ENCODE data around the gene ERFE. TPM values are rescaled to one million over a fixed set of nuclear protein-coding genes. Genes with fewer than 3 reads are reported as not detected.

ERFE gene
- total RNA-seq, 4 donors from 2014 or later: 0.19 TPM; not detected in 3

GRCh38 chr2:238167761-238168160 is 9.0 kb downstream of the ERFE start:
- H3K4me1 ChIP-seq: peaks cover 18 to 40% (median 24%) of the 10 kb centered on the region in 3 donors
- peak overlapping the region in 1 of 4 donors; percentile 80 for H3K27ac ChIP-seq
- H3K27me3 ChIP-seq: peaks cover 0 to 24% (median 7%) of the 10 kb centered on the region in 4 donors
- no peak for TF ChIP-seq CTCF (IDR thresholded peaks at IDR 0.05)
- TF ChIP-seq POLR2A (IDR thresholded peaks at IDR 0.05): no peak
- WGBS, 2 donors: 70% methylated on average over 2 of the region's 8 CpGs; no CpG with 5 or more reads in 1 of the 2 donors
- H3K9me3 ChIP-seq: no peaks in the 10 kb centered on the region
- DNase-seq: no peak
- intact Hi-C loops (cut with DNase I): no loop called here
- no peak overlapping the region for H3K4me3 ChIP-seq
- H3K36me3 ChIP-seq: peaks cover 5 to 65% (median 23%) of the 10 kb centered on the region in 3 donors

- no peaks in the 10 kb centered on the region for H3K9me3 ChIP-seq
- H3K36me3 ChIP-seq: peaks cover 8 to 72% (median 28%) of the 10 kb centered on the region in 3 donors
- intact Hi-C loops (cut with DNase I): no loop called here
- H3K27me3 ChIP-seq: peaks cover 0 to 17% (median 5%) of the 10 kb centered on the region in 4 donors
- TF ChIP-seq CTCF (IDR thresholded peaks at IDR 0.05) (no peak), POLR2A (IDR thresholded peaks at IDR 0.05) (no peak)
- H3K4me3 ChIP-seq: no peak overlapping the region
- H3K27ac ChIP-seq: peak overlapping the region in 3 of 4 donors; percentile 49 to 80 (median 75)
- WGBS, 2 donors: 58 to 86% methylated on average over 4 to 9 of the region's 13 CpGs
- DNase-seq: no peak
- peaks cover 18 to 36% (median 22%) of the 10 kb centered on the region in 3 donors for H3K4me1 ChIP-seq
These were observed 9.7 kb downstream of the ERFE start for GRCh38 chr2:238168196-238169047.

GRCh38 chr2:238169048-238169707 is 10.4 kb downstream of the ERFE start:
- peaks cover 14 to 29% (median 18%) of the 10 kb centered on the region in 3 donors for H3K4me1 ChIP-seq
- H3K9me3 ChIP-seq: no peaks in the 10 kb centered on the region
- peak overlapping the region; percentile 49 to 80 (median 66) for H3K27ac ChIP-seq
- DNase-seq: no peak
- 43 to 50% methylated on average over 6 of the region's 6 CpGs for WGBS, 2 donors
- peaks cover 0 to 10% (median 2%) of the 10 kb centered on the region in 4 donors for H3K27me3 ChIP-seq
- no peak for TF ChIP-seq POLR2A (IDR thresholded peaks at IDR 0.05)
- no peak for TF ChIP-seq CTCF (IDR thresholded peaks at IDR 0.05)
- no peak overlapping the region for H3K4me3 ChIP-seq
- intact Hi-C loops (cut with DNase I): no loop called here
- peaks cover 13 to 79% (median 28%) of the 10 kb centered on the region in 3 donors for H3K36me3 ChIP-seq

- H3K4me1 ChIP-seq: peaks cover 13 to 27% (median 18%) of the 10 kb centered on the region in 3 donors
- intact Hi-C loops (cut with DNase I): no loop called here
- TF ChIP-seq POLR2A (IDR thresholded peaks at IDR 0.05) (no peak), CTCF (IDR thresholded peaks at IDR 0.05) (no peak)
- 45 to 47% methylated on average over 5 of the region's 5 CpGs for WGBS, 2 donors
- H3K27ac ChIP-seq: peak overlapping the region; percentile 21 to 80 (median 66)
- H3K9me3 ChIP-seq: no peaks in the 10 kb centered on the region
- H3K27me3 ChIP-seq: peaks cover 0 to 4% (median 0%) of the 10 kb centered on the region in 4 donors
- H3K4me3 ChIP-seq: no peak overlapping the region
- no peak for DNase-seq
- peaks cover 13 to 85% (median 28%) of the 10 kb centered on the region in 3 donors for H3K36me3 ChIP-seq
These were observed 11.0 kb downstream of the ERFE start for GRCh38 chr2:238169708-238170251.

All from esophagus squamous epithelium (tissue), 5 donors.